Fibroblast of villous mesenchyme (primary cell): Measurements from ENCODE around the gene CDH23. TPM values are rescaled to one million over a fixed set of nuclear protein-coding genes. Genes with fewer than 3 reads are reported as not detected.

Experiments used
- DNase-seq: peaks from one replicate; pipeline ENCODE4 v3.0.0-alpha.2; 2010; ENCODE audit warnings: low read depth
- H3K4me3 ChIP-seq: 2 replicates; pipeline ENCODE4 v1.5.1; 2011; ENCODE audit warnings: low read depth, mild to moderate bottlenecking, low read length
- CTCF ChIP-seq: IDR thresholded peaks from 2 replicates; pipeline ENCODE4 v1.5.1; 2012; ENCODE audit warnings: low read depth, mild to moderate bottlenecking, low read length; ENCODE audit not compliant: insufficient read depth
- total RNA-seq: library from RNA; depleted of rRNA; stranded (reverse); fragments of >200 nt; gene quantifications from 2 replicates; pipeline ENCODE4 v1.2.3, GENCODE V29; 2012

Gene CDH23
- total RNA-seq, 1 donor: under 0.01 TPM

- no peak for DNase-seq
- TF ChIP-seq CTCF: no peak
- H3K4me3 ChIP-seq: no peak overlapping the region
Measured at GRCh38 chr10:71618176-71618575, 221.5 kb downstream of the CDH23 start.

GRCh38 chr10:71618598-71618997 lies 221.9 kb downstream of the CDH23 start:
- DNase-seq: no peak
- H3K4me3 ChIP-seq: no peak overlapping the region
- no peak for TF ChIP-seq CTCF

GRCh38 chr10:71620642-71621041 lies 223.9 kb downstream of the CDH23 start:
- H3K4me3 ChIP-seq: no peak overlapping the region
- no peak for DNase-seq
- TF ChIP-seq CTCF: no peak

- H3K4me3 ChIP-seq: no peak overlapping the region
- no peak for TF ChIP-seq CTCF
- DNase-seq: no peak
Measured at GRCh38 chr10:71621231-71622153, 224.8 kb downstream of the CDH23 start.

- H3K4me3 ChIP-seq: no peak overlapping the region
- no peak for TF ChIP-seq CTCF
- peak; percentile 29 for DNase-seq
Measured at GRCh38 chr10:71622154-71622526, 225.4 kb downstream of the CDH23 start.

GRCh38 chr10:71622616-71623015 lies 225.9 kb downstream of the CDH23 start:
- no peak for DNase-seq
- TF ChIP-seq CTCF: no peak
- H3K4me3 ChIP-seq: no peak overlapping the region
